Glutamatergic neuron (in vitro differentiated cells): ENCODE results near the gene ATXN10. TPM values are rescaled to one million over a fixed set of nuclear protein-coding genes. Genes with fewer than 3 reads are reported as not detected.
"Not testable (repeated sequence)": the region's sequence is repeated elsewhere in the genome, so short reads cannot be mapped to it uniquely, and the experiment has no call there.

ENCODE experiments used
- DNase-seq: peaks from one replicate; pipeline ENCODE4 v3.0.0; 2022
- H3K27ac Mint-ChIP-seq: one replicate; pipeline ENCODE4 v1.8.0; 2020; ENCODE audit warnings: mild to moderate bottlenecking, mixed read lengths, inconsistent platforms; ENCODE audit not compliant: unreplicated experiment
- H3K27me3 Mint-ChIP-seq: one replicate; pipeline ENCODE4 v1.8.0; 2020; ENCODE audit warnings: mild to moderate bottlenecking, moderate library complexity, mixed read lengths, inconsistent platforms; ENCODE audit not compliant: unreplicated experiment
- H3K36me3 Mint-ChIP-seq: one replicate; pipeline ENCODE4 v1.8.0; 2020; ENCODE audit warnings: mild to moderate bottlenecking, mixed read lengths, inconsistent platforms; ENCODE audit not compliant: unreplicated experiment
- H3K4me1 Mint-ChIP-seq: one replicate; pipeline ENCODE4 v1.8.0; 2020; ENCODE audit warnings: mild to moderate bottlenecking, low read depth, mixed read lengths, inconsistent platforms; ENCODE audit not compliant: unreplicated experiment
- H3K4me3 Mint-ChIP-seq: one replicate; pipeline ENCODE4 v1.8.0; 2020; ENCODE audit warnings: mild to moderate bottlenecking, mixed read lengths, inconsistent platforms; ENCODE audit not compliant: unreplicated experiment
- H3K9me3 Mint-ChIP-seq: one replicate; pipeline ENCODE4 v1.8.0; 2020; ENCODE audit warnings: mild to moderate bottlenecking, moderate library complexity, mixed read lengths, inconsistent platforms; ENCODE audit not compliant: unreplicated experiment
- CTCF ChIP-seq: fragments of 200-600 bp; sonication (generic); IDR thresholded peaks from one replicate; pipeline ENCODE4 v1.5.0; 2021; ENCODE audit not compliant: partially characterized antibody, unreplicated experiment
- total RNA-seq: library from RNA; stranded (reverse); fragmentation: NEBNext Ultra II Directional; extraction: Animal tissue kit (Norgen Biotek cat#: 25700); gene quantifications from one replicate; pipeline ENCODE4 v1.2.1, GENCODE V29; 2021; ENCODE audit not compliant: unreplicated experiment

ATXN10 gene
- total RNA-seq, 1 donor from 2014 or later = 191 TPM

- peaks cover 5% of the 10 kb centered on the region for H3K36me3 Mint-ChIP-seq
- DNase-seq = no peak
- no peak overlapping the region for H3K4me3 Mint-ChIP-seq
- peaks cover 1% of the 10 kb centered on the region for H3K9me3 Mint-ChIP-seq
- H3K27ac Mint-ChIP-seq = no peak overlapping the region
- TF ChIP-seq CTCF = no peak
- H3K4me1 Mint-ChIP-seq = no peaks in the 10 kb centered on the region
- H3K27me3 Mint-ChIP-seq = peaks cover 2% of the 10 kb centered on the region
Observed at GRCh38 chr22:45707605-45708004, 36.0 kb downstream of the ATXN10 start.

GRCh38 chr22:45708145-45708544 lies 36.5 kb downstream of the ATXN10 start:
- H3K36me3 Mint-ChIP-seq = peaks cover 4% of the 10 kb centered on the region
- no peak for TF ChIP-seq CTCF
- peaks cover 2% of the 10 kb centered on the region for H3K27me3 Mint-ChIP-seq
- H3K4me1 Mint-ChIP-seq = no peaks in the 10 kb centered on the region
- H3K9me3 Mint-ChIP-seq = peaks cover 1% of the 10 kb centered on the region
- H3K27ac Mint-ChIP-seq = no peak overlapping the region
- no peak for DNase-seq
- no peak overlapping the region for H3K4me3 Mint-ChIP-seq

GRCh38 chr22:45709060-45709739 lies 37.6 kb downstream of the ATXN10 start:
- no peak for TF ChIP-seq CTCF
- no peak overlapping the region for H3K4me3 Mint-ChIP-seq
- H3K36me3 Mint-ChIP-seq = no peaks in the 10 kb centered on the region
- DNase-seq = no peak
- H3K27ac Mint-ChIP-seq = no peak overlapping the region
- H3K4me1 Mint-ChIP-seq = no peaks in the 10 kb centered on the region
- peaks cover 1% of the 10 kb centered on the region for H3K9me3 Mint-ChIP-seq
- no peaks in the 10 kb centered on the region for H3K27me3 Mint-ChIP-seq

- H3K36me3 Mint-ChIP-seq = no peaks in the 10 kb centered on the region
- no peaks in the 10 kb centered on the region for H3K4me1 Mint-ChIP-seq
- DNase-seq = no peak
- peaks cover 1% of the 10 kb centered on the region for H3K9me3 Mint-ChIP-seq
- H3K4me3 Mint-ChIP-seq = no peak overlapping the region
- H3K27me3 Mint-ChIP-seq = no peaks in the 10 kb centered on the region
- TF ChIP-seq CTCF = no peak
- H3K27ac Mint-ChIP-seq = no peak overlapping the region
Observed at GRCh38 chr22:45709866-45710265, 38.2 kb downstream of the ATXN10 start.

GRCh38 chr22:45710469-45710868 lies 38.8 kb downstream of the ATXN10 start:
- Mint-ChIP-seq H3K4me1 (no peaks in the 10 kb centered on the region), H3K4me3 (no peak overlapping the region), H3K36me3 (no peaks in the 10 kb centered on the region), H3K27me3 (no peaks in the 10 kb centered on the region), H3K27ac (no peak overlapping the region), H3K9me3 (peaks cover 1% of the 10 kb centered on the region)
- DNase-seq = no peak
- no peak for TF ChIP-seq CTCF

GRCh38 chr22:45714390-45714789 lies 42.8 kb downstream of the ATXN10 start:
- not testable (repeated sequence) for H3K4me1 Mint-ChIP-seq, H3K9me3 Mint-ChIP-seq, H3K36me3 Mint-ChIP-seq, H3K27ac Mint-ChIP-seq, H3K27me3 Mint-ChIP-seq, H3K4me3 Mint-ChIP-seq, DNase-seq
